KBM-7 (cell line): ENCODE results near the gene ZDHHC8.

ENCODE experiments used
- DNase-seq: peaks from one replicate; pipeline ENCODE4 v3.0.0-alpha.2; 2015
- in situ Hi-C: fragments of 300-500 bp; cut with MboI; formaldehyde crosslinking; loops from 2 replicates; pipeline ENCODE4 v1.14.3; 2020; ENCODE audit warnings: low sequenced_read_pairs, low pct_unique_long_range_greater_than_20kb, mixed read lengths

The ZDHHC8 gene

GRCh38 chr22:20171288-20172140, 39.9 kb downstream of the ZDHHC8 start:
- in situ Hi-C loops: no loop called here
- no peak for DNase-seq

- DNase-seq: no peak
- in situ Hi-C loops: no loop called here
These were observed 40.6 kb downstream of the ZDHHC8 start for GRCh38 chr22:20172141-20172613.

GRCh38 chr22:20173246-20173645, 41.6 kb downstream of the ZDHHC8 start:
- DNase-seq: no peak
- in situ Hi-C loops: no loop called here

GRCh38 chr22:20173772-20174171, 42.2 kb downstream of the ZDHHC8 start:
- in situ Hi-C loops: no loop called here
- DNase-seq: no peak

- DNase-seq: no peak
- in situ Hi-C loops: no loop called here
These were observed 43.4 kb downstream of the ZDHHC8 start for GRCh38 chr22:20174785-20175596.

GRCh38 chr22:20175597-20175900, 43.9 kb downstream of the ZDHHC8 start:
- in situ Hi-C loops: no loop called here
- no peak for DNase-seq

- in situ Hi-C loops: no loop called here
These were observed 44.9 kb downstream of the ZDHHC8 start for GRCh38 chr22:20176421-20177085.

GRCh38 chr22:20177217-20177911, 45.8 kb downstream of the ZDHHC8 start:
- in situ Hi-C loops: no loop called here
- no peak for DNase-seq

More at GRCh38 chr22:20176421-20177085, 44.9 kb downstream of the ZDHHC8 start:
- DNase-seq: no peak

GRCh38 chr22:20178075-20178914, 46.7 kb downstream of the ZDHHC8 start:
- in situ Hi-C loops: no loop called here
- no peak for DNase-seq

- in situ Hi-C loops: no loop called here
- no peak for DNase-seq
These were observed 47.3 kb downstream of the ZDHHC8 start for GRCh38 chr22:20178915-20179227.

- in situ Hi-C loops: no loop called here
- DNase-seq: no peak
These were observed 48.0 kb downstream of the ZDHHC8 start for GRCh38 chr22:20179455-20180244.

- no peak for DNase-seq
- in situ Hi-C loops: no loop called here
These were observed 48.6 kb downstream of the ZDHHC8 start for GRCh38 chr22:20180245-20180630.

- DNase-seq: no peak
- in situ Hi-C loops: no loop called here
These were observed 49.0 kb downstream of the ZDHHC8 start for GRCh38 chr22:20180640-20181039.

- no peak for DNase-seq
- in situ Hi-C loops: no loop called here
These were observed 49.7 kb downstream of the ZDHHC8 start for GRCh38 chr22:20181194-20181883.

GRCh38 chr22:20181884-20182236, 50.3 kb downstream of the ZDHHC8 start:
- in situ Hi-C loops: no loop called here
- no peak for DNase-seq

- DNase-seq: no peak
- in situ Hi-C loops: no loop called here
These were observed 50.8 kb downstream of the ZDHHC8 start for GRCh38 chr22:20182365-20182764.

GRCh38 chr22:20183101-20183500, 51.5 kb downstream of the ZDHHC8 start:
- in situ Hi-C loops: no loop called here
- DNase-seq: no peak
